ENCODE measurements around the gene FAM151A. TPM values are rescaled to one million over a fixed set of nuclear protein-coding genes. Genes with fewer than 3 reads are reported as not detected.

FAM151A gene
- total and polyA plus RNA-seq, 4 donors, result 0.02 to 0.06 TPM; not detected in 2

DNA sequence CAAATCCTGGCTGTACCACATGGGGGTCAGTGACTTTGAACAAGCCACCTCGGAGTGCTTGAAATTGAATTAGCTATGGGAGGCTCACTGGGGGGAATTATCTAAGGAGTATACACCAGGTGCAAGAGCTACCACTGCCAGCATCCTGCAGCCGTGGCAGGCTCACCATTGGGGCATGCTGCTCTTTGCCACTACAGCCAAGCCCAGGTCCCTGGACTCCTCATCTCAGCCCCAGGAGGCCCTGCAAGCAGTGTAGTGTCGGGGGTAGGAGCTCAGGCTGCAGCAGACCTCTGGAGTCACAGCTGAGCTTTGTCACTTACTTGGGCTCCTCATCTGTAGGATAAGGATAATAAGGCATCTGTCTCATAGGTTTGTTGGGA lies 40.0 kb downstream of the FAM151A start:
- H3K27ac ChIP-seq (ENCODE audit: low read depth in 1 of 2, low read length in 1 of 2), result peak overlapping the region in 1 of 2 donors; percentile 94
- TF ChIP-seq, protein P1, sequence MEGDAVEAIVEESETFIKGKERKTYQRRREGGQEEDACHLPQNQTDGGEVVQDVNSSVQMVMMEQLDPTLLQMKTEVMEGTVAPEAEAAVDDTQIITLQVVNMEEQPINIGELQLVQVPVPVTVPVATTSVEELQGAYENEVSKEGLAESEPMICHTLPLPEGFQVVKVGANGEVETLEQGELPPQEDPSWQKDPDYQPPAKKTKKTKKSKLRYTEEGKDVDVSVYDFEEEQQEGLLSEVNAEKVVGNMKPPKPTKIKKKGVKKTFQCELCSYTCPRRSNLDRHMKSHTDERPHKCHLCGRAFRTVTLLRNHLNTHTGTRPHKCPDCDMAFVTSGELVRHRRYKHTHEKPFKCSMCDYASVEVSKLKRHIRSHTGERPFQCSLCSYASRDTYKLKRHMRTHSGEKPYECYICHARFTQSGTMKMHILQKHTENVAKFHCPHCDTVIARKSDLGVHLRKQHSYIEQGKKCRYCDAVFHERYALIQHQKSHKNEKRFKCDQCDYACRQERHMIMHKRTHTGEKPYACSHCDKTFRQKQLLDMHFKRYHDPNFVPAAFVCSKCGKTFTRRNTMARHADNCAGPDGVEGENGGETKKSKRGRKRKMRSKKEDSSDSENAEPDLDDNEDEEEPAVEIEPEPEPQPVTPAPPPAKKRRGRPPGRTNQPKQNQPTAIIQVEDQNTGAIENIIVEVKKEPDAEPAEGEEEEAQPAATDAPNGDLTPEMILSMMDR (IDR thresholded peaks at IDR 0.05; ENCODE audit: control extremely low read depth, extremely low read depth), result no peak
- H3K36me3 ChIP-seq (ENCODE audit: control insufficient read depth in 4 of 4, insufficient read depth in 4 of 4, low read length in 4 of 4), result no peaks in the 10 kb centered on the region
- DNase-seq (no peak), ATAC-seq (ENCODE audit: insufficient read depth, low FRiP score) (no peak)
- no peaks in the 10 kb centered on the region for H3K27me3 ChIP-seq (ENCODE audit: control insufficient read depth in 3 of 3, insufficient read depth in 3 of 3, low read length in 2 of 3)
- WGBS, 2 donors, result 93 to 99% methylated on average over 3 of the region's 3 CpGs
- no peak overlapping the region for H3K9ac ChIP-seq (ENCODE audit: insufficient read depth in 1 of 2, low read length in 2 of 2)
- peaks cover 3 to 36% (median 5%) of the 10 kb centered on the region in 5 donors for H3K4me1 ChIP-seq (ENCODE audit: control insufficient read depth in 5 of 5, insufficient read depth in 5 of 5, low read length in 5 of 5)
- no peak overlapping the region for H3K4me3 ChIP-seq
- H3K9me3 ChIP-seq (ENCODE audit: control insufficient read depth in 4 of 4, insufficient read depth in 3 of 4, low read length in 3 of 4), result no peaks in the 10 kb centered on the region

DNA sequence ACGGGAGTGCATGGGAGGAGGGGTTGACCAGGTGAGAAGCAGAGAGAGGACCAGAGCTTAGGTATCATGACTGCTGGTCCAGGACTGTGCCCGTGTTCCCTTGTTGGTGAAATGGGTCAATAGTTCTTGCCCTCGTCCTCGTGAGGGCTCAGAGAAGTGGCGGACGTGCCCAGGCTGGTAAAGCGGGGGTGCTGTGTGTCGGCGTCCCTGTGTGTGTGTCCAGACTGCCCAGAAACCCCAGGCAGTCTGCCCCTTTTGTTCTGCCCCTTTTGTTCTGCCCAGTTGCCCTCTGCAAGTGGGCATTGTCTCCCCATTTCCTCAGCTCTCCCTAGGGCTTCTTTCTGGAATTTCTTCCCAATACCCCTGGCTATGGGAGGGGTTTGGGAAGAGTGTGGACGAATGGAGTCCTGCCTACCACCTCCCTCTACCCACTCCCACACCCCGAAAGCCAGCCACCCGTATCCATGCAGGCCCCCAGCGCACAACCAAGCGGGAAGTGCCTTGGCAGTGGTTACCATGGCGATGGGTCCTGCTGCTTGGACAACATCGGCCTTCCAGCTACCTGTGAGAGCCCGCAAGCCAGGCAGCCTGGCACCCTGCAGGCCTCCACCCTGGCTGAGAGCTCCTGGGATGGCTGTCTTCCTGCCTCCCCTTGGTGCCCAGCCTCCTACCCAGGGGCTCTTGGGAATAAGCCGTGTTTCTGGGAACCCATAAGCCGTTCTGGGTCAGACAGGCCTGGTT lies 40.6 kb downstream of the FAM151A start:
- no peak overlapping the region for H3K4me3 ChIP-seq
- no peaks in the 10 kb centered on the region for H3K27me3 ChIP-seq (ENCODE audit: control insufficient read depth in 3 of 3, insufficient read depth in 3 of 3, low read length in 2 of 3)
- ATAC-seq (ENCODE audit: insufficient read depth, low FRiP score) (no peak), DNase-seq (peak; percentile 58 to 69 (median 67))
- H3K27ac ChIP-seq (ENCODE audit: low read depth in 1 of 2, low read length in 1 of 2), result peak overlapping the region; percentile 20 to 94
- TF ChIP-seq, protein P1 (IDR thresholded peaks at IDR 0.05; ENCODE audit: control extremely low read depth, extremely low read depth), result no peak
- peaks cover 3 to 38% (median 5%) of the 10 kb centered on the region in 5 donors for H3K4me1 ChIP-seq (ENCODE audit: control insufficient read depth in 5 of 5, insufficient read depth in 5 of 5, low read length in 5 of 5)
- H3K9me3 ChIP-seq (ENCODE audit: control insufficient read depth in 4 of 4, insufficient read depth in 3 of 4, low read length in 3 of 4), result no peaks in the 10 kb centered on the region
- H3K36me3 ChIP-seq (ENCODE audit: control insufficient read depth in 4 of 4, insufficient read depth in 4 of 4, low read length in 4 of 4), result no peaks in the 10 kb centered on the region
- H3K9ac ChIP-seq (ENCODE audit: insufficient read depth in 1 of 2, low read length in 2 of 2), result no peak overlapping the region
- 90 to 92% methylated on average over 19 of the region's 19 CpGs for WGBS, 2 donors

DNA sequence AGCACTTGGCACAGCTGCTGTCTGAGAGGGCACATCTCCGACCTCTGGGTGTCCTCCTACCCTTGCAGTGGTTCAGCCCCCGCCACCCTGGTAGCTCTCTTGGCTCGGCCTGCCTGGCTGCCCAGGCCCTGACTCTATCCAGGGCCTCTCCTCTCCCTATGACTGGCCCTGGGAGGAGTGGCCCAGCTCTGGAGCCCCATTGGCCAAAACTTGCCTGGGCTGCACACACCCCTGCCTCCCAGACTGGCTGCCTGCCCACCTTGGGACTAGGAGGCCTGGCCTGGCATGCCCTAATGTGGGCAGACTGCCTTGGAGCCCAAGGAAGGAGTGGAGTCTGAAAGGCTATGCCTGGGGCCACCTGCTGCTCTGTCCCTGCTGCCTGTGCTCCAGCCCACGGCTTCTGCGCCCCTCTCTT lies 41.7 kb downstream of the FAM151A start:
- DNase-seq (peak; percentile 79 to 84 (median 79)), ATAC-seq (ENCODE audit: insufficient read depth, low FRiP score) (peak; percentile 94)
- Histone ChIP-seq H3K9me3 (ENCODE audit: control insufficient read depth in 4 of 4, insufficient read depth in 3 of 4, low read length in 3 of 4) (no peaks in the 10 kb centered on the region), H3K9ac (ENCODE audit: insufficient read depth in 1 of 2, low read length in 2 of 2) (no peak overlapping the region), H3K27ac (ENCODE audit: low read depth in 1 of 2, low read length in 1 of 2) (peak overlapping the region; percentile 79 to 94), H3K36me3 (ENCODE audit: control insufficient read depth in 4 of 4, insufficient read depth in 4 of 4, low read length in 4 of 4) (no peaks in the 10 kb centered on the region), H3K4me1 (ENCODE audit: control insufficient read depth in 5 of 5, insufficient read depth in 5 of 5, low read length in 5 of 5) (peaks cover 3 to 41% (median 5%) of the 10 kb centered on the region in 5 donors), H3K27me3 (ENCODE audit: control insufficient read depth in 3 of 3, insufficient read depth in 3 of 3, low read length in 2 of 3) (no peaks in the 10 kb centered on the region), H3K4me3 (no peak overlapping the region)
- 62 to 78% methylated on average over 5 of the region's 5 CpGs for WGBS, 2 donors
- TF ChIP-seq, protein P1 (IDR thresholded peaks at IDR 0.05; ENCODE audit: control extremely low read depth, extremely low read depth), result no peak
